ENCODE measurements around the gene MYMX. TPM values are rescaled to one million over a fixed set of nuclear protein-coding genes. Genes with fewer than 3 reads are reported as not detected.

Gene MYMX
- polyA plus RNA-seq, 3 donors = not detected

DNA sequence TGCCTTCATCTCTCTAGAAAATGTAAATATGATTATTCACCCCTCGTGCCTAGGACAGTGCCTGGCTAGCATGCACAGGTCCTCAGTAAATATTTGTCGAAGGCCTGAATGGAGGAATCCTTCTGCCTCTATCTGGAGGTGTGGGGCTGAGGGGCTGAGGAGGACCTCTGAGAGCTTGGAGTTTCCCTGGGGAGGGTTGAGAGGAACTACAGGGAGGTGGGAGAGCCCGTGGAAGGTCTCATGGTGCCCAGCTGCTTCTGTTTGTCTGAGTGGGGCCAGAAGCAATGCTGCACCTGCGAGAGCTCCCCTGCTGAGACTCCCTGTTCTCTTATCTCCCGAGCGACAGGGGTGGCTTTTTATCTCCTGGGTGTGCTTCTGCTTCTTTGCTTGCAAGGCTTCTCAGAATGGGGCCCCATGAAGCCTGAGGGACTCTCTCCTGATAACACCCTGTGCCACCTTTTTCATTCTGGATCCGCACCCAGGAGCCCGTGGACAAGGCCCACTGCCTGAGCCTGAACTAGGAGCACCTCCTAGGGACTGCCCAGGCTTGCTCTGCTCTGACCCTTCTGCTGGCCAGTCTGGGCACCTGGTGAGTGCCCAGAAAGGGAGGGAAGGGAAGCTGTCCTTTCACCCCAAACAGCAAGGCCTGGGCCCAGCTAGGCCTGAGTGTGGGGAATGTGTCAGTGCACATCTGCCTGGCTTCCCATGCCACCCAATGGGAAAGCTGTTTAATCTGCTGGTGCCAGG is 9.0 kb downstream of the MYMX start:
- no peak for DNase-seq
- peaks cover 11% of the 10 kb centered on the region for H4K20me1 ChIP-seq (ENCODE audit: insufficient read depth, low read length)
- Mint-ChIP-seq H3K27me3 (ENCODE audit: low read depth in 3 of 3) (peaks cover 5 to 17% (median 5%) of the 10 kb centered on the region in 3 donors), H3K36me3 (peaks cover 11 to 14% of the 10 kb centered on the region in 2 donors), H3K4me3 (peak overlapping the region in 1 of 2 donors; percentile 24), H3K9me3 (peaks cover 0 to 2% (median 0%) of the 10 kb centered on the region in 7 donors), H3K4me1 (peaks cover 58% of the 10 kb centered on the region), H3K27ac (peak overlapping the region in 2 of 7 donors; percentile 42 to 57)
- H3K9me3 ChIP-seq (replicated peaks in 1 of 2; ENCODE audit: control insufficient read depth in 1 of 2, insufficient read depth in 1 of 2, low read length in 2 of 2) = no peaks in the 10 kb centered on the region
- peaks cover 0 to 11% of the 10 kb centered on the region in 2 donors for H3K36me3 ChIP-seq (replicated peaks in 1 of 2; ENCODE audit: control insufficient read depth in 1 of 2, insufficient read depth in 2 of 2, low read length in 2 of 2)
- no peak overlapping the region for H3K4me2 ChIP-seq (replicated peaks; ENCODE audit: extremely low read depth, low read length, poor library complexity, severe bottlenecking)
- peak overlapping the region; percentile 7 to 41 for H3K27ac ChIP-seq (ENCODE audit: low read depth in 1 of 2, low read length in 2 of 2)
- peaks cover 0 to 7% of the 10 kb centered on the region in 2 donors for H3K27me3 ChIP-seq (ENCODE audit: control insufficient read depth in 2 of 2, insufficient read depth in 2 of 2, low read length in 2 of 2)
- peaks cover 49 to 54% of the 10 kb centered on the region in 2 donors for H3K4me1 ChIP-seq (ENCODE audit: control insufficient read depth in 1 of 2, insufficient read depth in 2 of 2, low read length in 2 of 2)
- H3K9ac ChIP-seq (ENCODE audit: insufficient read depth, low read length, poor library complexity, severe bottlenecking) = no peak overlapping the region
- H3K4me3 ChIP-seq (replicated peaks in 1 of 3; ENCODE audit: low read depth in 2 of 3, low read length in 3 of 3) = no peak overlapping the region
- H2AFZ ChIP-seq (ENCODE audit: insufficient read depth, low read depth, low read length, poor library complexity, severe bottlenecking) = no peak overlapping the region
- 81% methylated on average over 6 of the region's 8 CpGs for WGBS (ENCODE audit: insufficient coverage)
- intact Hi-C loops (cut with micrococcal nuclease) = no loop called here
- TF ChIP-seq, protein P1, sequence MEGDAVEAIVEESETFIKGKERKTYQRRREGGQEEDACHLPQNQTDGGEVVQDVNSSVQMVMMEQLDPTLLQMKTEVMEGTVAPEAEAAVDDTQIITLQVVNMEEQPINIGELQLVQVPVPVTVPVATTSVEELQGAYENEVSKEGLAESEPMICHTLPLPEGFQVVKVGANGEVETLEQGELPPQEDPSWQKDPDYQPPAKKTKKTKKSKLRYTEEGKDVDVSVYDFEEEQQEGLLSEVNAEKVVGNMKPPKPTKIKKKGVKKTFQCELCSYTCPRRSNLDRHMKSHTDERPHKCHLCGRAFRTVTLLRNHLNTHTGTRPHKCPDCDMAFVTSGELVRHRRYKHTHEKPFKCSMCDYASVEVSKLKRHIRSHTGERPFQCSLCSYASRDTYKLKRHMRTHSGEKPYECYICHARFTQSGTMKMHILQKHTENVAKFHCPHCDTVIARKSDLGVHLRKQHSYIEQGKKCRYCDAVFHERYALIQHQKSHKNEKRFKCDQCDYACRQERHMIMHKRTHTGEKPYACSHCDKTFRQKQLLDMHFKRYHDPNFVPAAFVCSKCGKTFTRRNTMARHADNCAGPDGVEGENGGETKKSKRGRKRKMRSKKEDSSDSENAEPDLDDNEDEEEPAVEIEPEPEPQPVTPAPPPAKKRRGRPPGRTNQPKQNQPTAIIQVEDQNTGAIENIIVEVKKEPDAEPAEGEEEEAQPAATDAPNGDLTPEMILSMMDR (IDR thresholded peaks at IDR 0.05) = no peak
- peaks cover 21% of the 10 kb centered on the region for H3K79me2 ChIP-seq (ENCODE audit: insufficient read depth, low read length)

DNA sequence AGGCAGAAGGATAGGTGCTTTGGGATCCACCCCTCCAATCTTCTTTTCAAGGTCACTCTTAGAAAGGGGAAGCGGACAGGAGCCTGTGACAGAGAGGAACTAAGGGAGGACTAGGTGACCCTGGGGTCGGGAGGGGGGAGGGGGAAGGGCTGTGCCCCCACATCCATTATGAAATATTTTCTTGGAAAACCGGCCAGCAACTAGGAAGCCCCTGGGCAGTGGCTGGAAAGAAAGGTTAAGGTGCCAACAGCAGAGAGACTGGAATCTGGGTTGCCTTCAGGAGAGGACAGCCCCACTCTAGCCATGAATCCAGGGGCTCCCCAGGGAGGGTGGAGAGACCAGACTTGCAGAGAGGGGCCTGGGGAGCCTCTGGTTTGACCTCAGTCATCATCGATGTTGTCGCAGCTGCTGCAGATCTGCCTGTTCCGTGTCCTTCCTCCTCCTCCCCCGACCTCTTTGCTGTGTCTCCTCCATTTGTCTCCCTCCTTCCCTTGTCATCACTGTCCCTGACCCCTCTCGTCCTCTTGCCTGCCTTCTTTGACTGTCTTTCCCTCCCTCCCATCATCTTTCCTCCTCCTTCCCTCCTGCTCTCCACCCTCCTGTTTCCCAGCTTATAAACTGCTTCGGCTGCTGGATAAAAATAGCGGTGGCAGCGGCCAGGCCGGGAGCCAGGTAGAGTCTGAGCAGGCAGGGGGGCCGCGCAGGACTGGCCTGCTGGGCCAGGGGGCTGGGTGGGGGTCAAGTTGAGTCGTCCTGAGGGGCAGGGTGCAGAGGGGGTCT is 9.8 kb downstream of the MYMX start:
- peaks cover 13 to 21% of the 10 kb centered on the region in 2 donors for H3K36me3 Mint-ChIP-seq
- intact Hi-C loops (cut with micrococcal nuclease) = no loop called here
- no peak overlapping the region for H3K4me2 ChIP-seq (replicated peaks; ENCODE audit: extremely low read depth, low read length, poor library complexity, severe bottlenecking)
- H4K20me1 ChIP-seq (ENCODE audit: insufficient read depth, low read length) = peaks cover 11% of the 10 kb centered on the region
- H3K27me3 ChIP-seq (ENCODE audit: control insufficient read depth in 2 of 2, insufficient read depth in 2 of 2, low read length in 2 of 2) = peaks cover 0 to 7% of the 10 kb centered on the region in 2 donors
- H3K4me3 Mint-ChIP-seq = peak overlapping the region in 1 of 2 donors; percentile 24
- H3K4me1 ChIP-seq (ENCODE audit: control insufficient read depth in 1 of 2, insufficient read depth in 2 of 2, low read length in 2 of 2) = peaks cover 43 to 47% of the 10 kb centered on the region in 2 donors
- H3K4me3 ChIP-seq (replicated peaks in 1 of 3; ENCODE audit: low read depth in 2 of 3, low read length in 3 of 3) = no peak overlapping the region
- peak overlapping the region; percentile 7 to 41 for H3K27ac ChIP-seq (ENCODE audit: low read depth in 1 of 2, low read length in 2 of 2)
- 66% methylated on average over 9 of the region's 15 CpGs for WGBS (ENCODE audit: insufficient coverage)
- TF ChIP-seq, protein P1 (IDR thresholded peaks at IDR 0.05) = no peak
- no peak overlapping the region for H2AFZ ChIP-seq (ENCODE audit: insufficient read depth, low read depth, low read length, poor library complexity, severe bottlenecking)
- no peak overlapping the region for H3K9ac ChIP-seq (ENCODE audit: insufficient read depth, low read length, poor library complexity, severe bottlenecking)
- H3K79me2 ChIP-seq (ENCODE audit: insufficient read depth, low read length) = peaks cover 21% of the 10 kb centered on the region
- peak overlapping the region in 2 of 7 donors; percentile 42 to 57 for H3K27ac Mint-ChIP-seq
- peaks cover 0 to 2% (median 0%) of the 10 kb centered on the region in 7 donors for H3K9me3 Mint-ChIP-seq
- H3K27me3 Mint-ChIP-seq (ENCODE audit: low read depth in 3 of 3) = peaks cover 3 to 17% (median 5%) of the 10 kb centered on the region in 3 donors
- H3K9me3 ChIP-seq (replicated peaks in 1 of 2; ENCODE audit: control insufficient read depth in 1 of 2, insufficient read depth in 1 of 2, low read length in 2 of 2) = no peaks in the 10 kb centered on the region
- H3K4me1 Mint-ChIP-seq = peaks cover 56% of the 10 kb centered on the region
- DNase-seq = peak in 2 of 3 donors; percentile 25 to 30
- peaks cover 0 to 14% of the 10 kb centered on the region in 2 donors for H3K36me3 ChIP-seq (replicated peaks in 1 of 2; ENCODE audit: control insufficient read depth in 1 of 2, insufficient read depth in 2 of 2, low read length in 2 of 2)
